Measurements from ENCODE around the gene ZNF283.
"Not testable (repeated sequence)": the region's sequence is repeated elsewhere in the genome, so short reads cannot be mapped to it uniquely, and the experiment has no call there.

The ZNF283 gene

GRCh38 chr19:43799502-43800142, 27.5 kb upstream of the ZNF283 start:
- DNase-seq (ENCODE audit: low read depth) = no peak

GRCh38 chr19:43802216-43802951, 24.7 kb upstream of the ZNF283 start, which contains the start of gene LYPD5:
TSS of gene LYPD5 (minus strand) at chr19:43802447. CDS start at chr19:43802380, 67 bp downstream.
- no peak for DNase-seq (ENCODE audit: low read depth)

- no peak for DNase-seq (ENCODE audit: low read depth)
Measured at GRCh38 chr19:43804432-43804831, 22.7 kb upstream of the ZNF283 start.

GRCh38 chr19:43806401-43806800, 20.7 kb upstream of the ZNF283 start:
- not testable (repeated sequence) for DNase-seq (ENCODE audit: low read depth)

- no peak for DNase-seq (ENCODE audit: low read depth)
Measured at GRCh38 chr19:43806848-43807247, 20.3 kb upstream of the ZNF283 start.

- no peak for DNase-seq (ENCODE audit: low read depth)
Measured at GRCh38 chr19:43807651-43808050, 19.5 kb upstream of the ZNF283 start.

GRCh38 chr19:43809762-43810696, 17.1 kb upstream of the ZNF283 start:
- no peak for DNase-seq (ENCODE audit: low read depth)

- no peak for DNase-seq (ENCODE audit: low read depth)
Measured at GRCh38 chr19:43811837-43812236, 15.3 kb upstream of the ZNF283 start.

GRCh38 chr19:43812259-43812658, 14.9 kb upstream of the ZNF283 start:
- DNase-seq (ENCODE audit: low read depth) = no peak

GRCh38 chr19:43812688-43813087, 14.4 kb upstream of the ZNF283 start:
- no peak for DNase-seq (ENCODE audit: low read depth)

GRCh38 chr19:43814663-43815352, 12.3 kb upstream of the ZNF283 start:
- DNase-seq (ENCODE audit: low read depth) = no peak

- not testable (repeated sequence) for DNase-seq (ENCODE audit: low read depth)
Measured at GRCh38 chr19:43817454-43817853, 9.7 kb upstream of the ZNF283 start.

GRCh38 chr19:43818500-43818899, 8.6 kb upstream of the ZNF283 start:
- no peak for DNase-seq (ENCODE audit: low read depth)

GRCh38 chr19:43820098-43820883, 6.8 kb upstream of the ZNF283 start:
- DNase-seq (ENCODE audit: low read depth) = no peak

- DNase-seq (ENCODE audit: low read depth) = no peak
Measured at GRCh38 chr19:43820884-43821215, 6.3 kb upstream of the ZNF283 start.

GRCh38 chr19:43823856-43824255, 3.3 kb upstream of the ZNF283 start:
- DNase-seq (ENCODE audit: low read depth) = not testable (repeated sequence)

GRCh38 chr19:43824572-43824971, 2.5 kb upstream of the ZNF283 start:
- DNase-seq (ENCODE audit: low read depth) = not testable (repeated sequence)

- DNase-seq (ENCODE audit: low read depth) = no peak
Measured at GRCh38 chr19:43839139-43839538, 12.0 kb downstream of the ZNF283 start.

- no peak for DNase-seq (ENCODE audit: low read depth)
Measured at GRCh38 chr19:43842007-43842406, 14.9 kb downstream of the ZNF283 start.

GRCh38 chr19:43847246-43847645, 20.1 kb downstream of the ZNF283 start:
- DNase-seq (ENCODE audit: low read depth) = no peak

- DNase-seq (ENCODE audit: low read depth) = no peak
Measured at GRCh38 chr19:43847884-43848283, 20.8 kb downstream of the ZNF283 start.
